ENCODE results near the gene PM20D2. TPM values are rescaled to one million over a fixed set of nuclear protein-coding genes. Genes with fewer than 3 reads are reported as not detected.

The PM20D2 gene
- total and polyA plus RNA-seq, 12 donors, result 1.8 to 10.0 (median 5.7) TPM

- Histone ChIP-seq H3K9me3 (replicated peaks in 1 of 3) (no peaks in the 10 kb centered on the region), H3K27me3 (no peaks in the 10 kb centered on the region), H3K36me3 (replicated peaks in 1 of 2) (no peaks in the 10 kb centered on the region), H3K4me3 (no peak overlapping the region), H3K27ac (no peak overlapping the region), H3K4me1 (replicated peaks in 1 of 2) (no peaks in the 10 kb centered on the region)
- WGBS, 4 donors, result 94 to 98% (median 96%) methylated on average over 3 of the region's 3 CpGs
- DNase-seq, result no peak
- intact Hi-C loops (cut with DNase I), result no loop called here
- no peak for TF ChIP-seq CTCF (IDR thresholded peaks at IDR 0.05)
- TF ChIP-seq POLR2A (IDR thresholded peaks at IDR 0.05), result no peak
Measured at GRCh38 chr6:89131599-89131998, 14.3 kb upstream of the PM20D2 start.

- H3K9me3 ChIP-seq (replicated peaks in 1 of 3), result no peaks in the 10 kb centered on the region
- H3K27me3 ChIP-seq, result no peaks in the 10 kb centered on the region
- H3K36me3 ChIP-seq (replicated peaks in 1 of 2), result no peaks in the 10 kb centered on the region
- TF ChIP-seq POLR2A (IDR thresholded peaks at IDR 0.05), result no peak
- TF ChIP-seq CTCF (IDR thresholded peaks at IDR 0.05), result no peak
- 72 to 89% (median 85%) methylated on average over 2 of the region's 2 CpGs for WGBS, 4 donors
- no peak overlapping the region for H3K4me3 ChIP-seq
- no peaks in the 10 kb centered on the region for H3K4me1 ChIP-seq (replicated peaks in 1 of 2)
- no peak overlapping the region for H3K27ac ChIP-seq
- no peak for DNase-seq
- intact Hi-C loops (cut with DNase I), result no loop called here
Measured at GRCh38 chr6:89132057-89132456, 13.8 kb upstream of the PM20D2 start.

GRCh38 chr6:89133981-89134380 is 11.9 kb upstream of the PM20D2 start:
- Histone ChIP-seq H3K4me3 (no peak overlapping the region), H3K4me1 (replicated peaks in 1 of 2) (no peaks in the 10 kb centered on the region), H3K36me3 (replicated peaks in 1 of 2) (no peaks in the 10 kb centered on the region), H3K27ac (no peak overlapping the region), H3K9me3 (replicated peaks in 1 of 3) (no peaks in the 10 kb centered on the region), H3K27me3 (no peaks in the 10 kb centered on the region)
- intact Hi-C loops (cut with DNase I), result no loop called here
- 88 to 94% (median 91%) methylated on average over 8 to 9 of the region's 9 CpGs for WGBS, 4 donors
- TF ChIP-seq CTCF (IDR thresholded peaks at IDR 0.05), result no peak
- TF ChIP-seq POLR2A (IDR thresholded peaks at IDR 0.05), result no peak
- no peak for DNase-seq

- Histone ChIP-seq H3K27ac (no peak overlapping the region), H3K27me3 (no peaks in the 10 kb centered on the region), H3K4me1 (replicated peaks in 1 of 2) (no peaks in the 10 kb centered on the region), H3K9me3 (replicated peaks in 1 of 3) (no peaks in the 10 kb centered on the region), H3K4me3 (no peak overlapping the region), H3K36me3 (replicated peaks in 1 of 2) (no peaks in the 10 kb centered on the region)
- WGBS, 4 donors, result 84 to 89% (median 86%) methylated on average over 3 of the region's 3 CpGs
- no peak for DNase-seq
- TF ChIP-seq CTCF (IDR thresholded peaks at IDR 0.05), result no peak
- no peak for TF ChIP-seq POLR2A (IDR thresholded peaks at IDR 0.05)
- intact Hi-C loops (cut with DNase I), result no loop called here
Measured at GRCh38 chr6:89134723-89135122, 11.1 kb upstream of the PM20D2 start.
